Measurements from ENCODE around the gene GLMP. TPM values are rescaled to one million over a fixed set of nuclear protein-coding genes. Genes with fewer than 3 reads are reported as not detected.

GLMP gene
- polyA plus RNA-seq, 1 experiment = 41.1 TPM

DNA sequence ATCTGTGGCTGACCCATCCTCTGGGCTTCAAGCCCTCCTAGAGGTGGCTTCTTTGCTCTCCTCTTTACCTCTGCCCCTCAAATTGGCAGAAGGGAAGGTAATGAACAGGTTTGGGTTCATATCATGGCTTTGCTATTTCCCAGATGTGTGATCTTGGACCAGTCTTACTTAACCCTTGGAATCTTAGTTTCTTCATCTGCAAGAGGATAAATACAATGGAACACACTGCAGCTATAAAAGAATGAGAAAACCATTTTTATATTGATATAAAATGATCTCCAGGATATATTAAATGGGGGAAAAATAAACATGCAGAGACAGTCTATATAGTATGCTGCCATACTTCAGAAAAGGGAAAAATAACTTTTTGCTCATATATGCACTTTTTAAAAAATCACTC, 5.6 kb downstream of the GLMP start:
- CTCF ChIA-PET = no interaction called here
- H3K36me3 ChIP-seq (ENCODE audit: control insufficient read depth, insufficient read depth, low read length) = peaks cover 4% of the 10 kb centered on the region
- no peaks in the 10 kb centered on the region for H3K27me3 ChIP-seq (ENCODE audit: control insufficient read depth, insufficient read depth, low read length)
- H3K4me3 ChIP-seq (ENCODE audit: low read depth, low read length) = no peak overlapping the region
- POLR2A ChIA-PET = no interaction called here
- TF ChIP-seq, protein P1, sequence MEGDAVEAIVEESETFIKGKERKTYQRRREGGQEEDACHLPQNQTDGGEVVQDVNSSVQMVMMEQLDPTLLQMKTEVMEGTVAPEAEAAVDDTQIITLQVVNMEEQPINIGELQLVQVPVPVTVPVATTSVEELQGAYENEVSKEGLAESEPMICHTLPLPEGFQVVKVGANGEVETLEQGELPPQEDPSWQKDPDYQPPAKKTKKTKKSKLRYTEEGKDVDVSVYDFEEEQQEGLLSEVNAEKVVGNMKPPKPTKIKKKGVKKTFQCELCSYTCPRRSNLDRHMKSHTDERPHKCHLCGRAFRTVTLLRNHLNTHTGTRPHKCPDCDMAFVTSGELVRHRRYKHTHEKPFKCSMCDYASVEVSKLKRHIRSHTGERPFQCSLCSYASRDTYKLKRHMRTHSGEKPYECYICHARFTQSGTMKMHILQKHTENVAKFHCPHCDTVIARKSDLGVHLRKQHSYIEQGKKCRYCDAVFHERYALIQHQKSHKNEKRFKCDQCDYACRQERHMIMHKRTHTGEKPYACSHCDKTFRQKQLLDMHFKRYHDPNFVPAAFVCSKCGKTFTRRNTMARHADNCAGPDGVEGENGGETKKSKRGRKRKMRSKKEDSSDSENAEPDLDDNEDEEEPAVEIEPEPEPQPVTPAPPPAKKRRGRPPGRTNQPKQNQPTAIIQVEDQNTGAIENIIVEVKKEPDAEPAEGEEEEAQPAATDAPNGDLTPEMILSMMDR (IDR thresholded peaks at IDR 0.05; ENCODE audit: insufficient read depth, low read depth, low read length) = no peak
- DNase-seq (ENCODE audit: low read depth) = no peak

DNA sequence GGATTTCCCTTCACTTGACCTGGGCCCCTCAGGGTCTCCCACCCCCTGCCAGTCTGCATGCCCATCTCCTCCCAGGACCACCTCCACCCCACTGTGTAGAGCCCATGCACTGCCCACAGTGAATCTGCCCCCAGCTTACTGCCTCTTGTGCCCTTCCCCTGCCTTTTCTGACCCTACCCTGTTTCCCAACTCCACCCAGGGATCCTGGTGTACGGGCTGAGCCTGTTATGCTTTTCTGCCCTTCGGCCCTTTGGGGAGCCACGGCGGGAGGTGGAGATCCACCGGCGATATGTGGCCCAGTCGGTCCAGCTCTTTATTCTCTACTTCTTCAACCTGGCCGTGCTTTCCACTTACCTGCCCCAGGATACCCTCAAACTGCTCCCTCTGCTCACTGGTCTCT, 9.4 kb downstream of the GLMP start:
- CTCF ChIA-PET = interaction anchor here (0.6 to 1.3 kb wide), 4 partner anchors 70 to 166 kb away, joined by 3 read pairs; no protein-coding TSS in a partner anchor
- H3K4me3 ChIP-seq (ENCODE audit: low read depth, low read length) = no peak overlapping the region
- no peaks in the 10 kb centered on the region for H3K27me3 ChIP-seq (ENCODE audit: control insufficient read depth, insufficient read depth, low read length)
- TF ChIP-seq, protein P1 (IDR thresholded peaks at IDR 0.05; ENCODE audit: insufficient read depth, low read depth, low read length) = no peak
- POLR2A ChIA-PET = no interaction called here
- DNase-seq (ENCODE audit: low read depth) = no peak
- peaks cover 1% of the 10 kb centered on the region for H3K36me3 ChIP-seq (ENCODE audit: control insufficient read depth, insufficient read depth, low read length)

DNA sequence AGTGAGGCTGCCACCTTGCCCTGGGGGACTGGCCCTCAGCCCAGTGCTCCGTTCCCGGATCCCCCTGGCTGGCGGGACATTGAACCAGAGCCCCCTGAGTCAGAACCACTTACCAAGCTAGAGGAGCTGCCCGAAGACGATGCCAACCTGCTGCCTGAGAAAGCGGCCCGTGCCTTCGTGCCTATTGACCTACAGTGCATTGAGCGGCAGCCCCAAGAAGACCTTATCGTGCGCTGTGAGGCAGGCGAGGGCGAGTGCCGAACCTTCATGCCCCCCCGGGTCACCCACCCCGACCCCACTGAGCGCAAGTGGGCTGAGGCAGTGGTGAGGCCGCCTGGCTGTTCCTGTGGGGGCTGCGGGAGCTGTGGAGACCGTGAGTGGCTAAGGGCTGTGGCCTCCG, 10.0 kb downstream of the GLMP start:
- DNase-seq (ENCODE audit: low read depth) = no peak
- Histone ChIP-seq H3K4me3 (ENCODE audit: low read depth, low read length) (no peak overlapping the region), H3K36me3 (ENCODE audit: control insufficient read depth, insufficient read depth, low read length) (peaks cover 1% of the 10 kb centered on the region), H3K27me3 (ENCODE audit: control insufficient read depth, insufficient read depth, low read length) (no peaks in the 10 kb centered on the region)
- POLR2A ChIA-PET = no interaction called here
- CTCF ChIA-PET = interaction anchor here (0.6 kb wide), 1 partner anchor 165 kb away, joined by 3 read pairs; no protein-coding TSS in a partner anchor
- TF ChIP-seq, protein P1 (IDR thresholded peaks at IDR 0.05; ENCODE audit: insufficient read depth, low read depth, low read length) = no peak

DNA sequence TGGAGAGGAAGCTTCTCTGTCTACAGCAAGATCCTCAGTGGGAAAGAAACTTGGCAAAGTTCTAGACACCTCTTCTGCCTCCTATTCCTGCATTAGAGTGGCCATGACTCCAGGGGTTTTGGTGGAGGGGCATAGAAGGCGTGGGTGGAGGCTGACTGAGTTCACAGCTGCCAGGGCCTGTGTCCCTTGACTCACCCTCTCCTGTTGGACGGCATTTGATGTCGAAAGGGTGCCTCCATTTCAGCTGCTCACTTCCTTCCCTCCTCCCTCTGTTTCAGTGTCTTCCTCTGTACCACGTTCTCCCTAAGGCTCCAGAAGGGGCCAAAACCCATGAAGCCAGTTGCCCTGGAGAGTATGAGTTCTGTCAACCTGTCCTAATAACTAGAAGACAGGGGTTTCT, 10.7 kb downstream of the GLMP start:
- no peak for DNase-seq (ENCODE audit: low read depth)
- ChIA-PET POLR2A (no interaction called here), CTCF (no interaction called here)

DNA sequence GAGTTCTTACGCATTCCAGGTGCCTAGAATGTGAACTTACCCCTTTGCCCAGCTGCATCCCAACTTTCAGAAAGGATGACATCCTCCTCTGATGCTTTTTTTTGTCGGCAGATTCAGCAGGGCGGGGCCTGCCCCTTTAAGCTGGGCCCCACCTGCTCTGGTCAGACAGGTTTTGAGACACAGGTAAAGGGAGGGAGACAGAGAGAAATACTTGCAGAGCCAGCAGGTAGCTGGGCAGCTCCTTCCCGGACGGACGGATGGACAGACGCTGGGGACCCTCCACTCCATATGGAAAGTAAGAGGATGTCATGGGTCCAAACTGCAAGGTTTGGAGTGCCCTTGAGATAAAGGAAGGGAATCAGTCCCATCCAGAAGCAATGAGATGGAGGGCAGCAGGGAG, 11.4 kb downstream of the GLMP start, which contains the start of gene TMEM79:
TMEM79 (plus strand) TSS at position 214 of the 400 bp plus-strand sequence. CDS start 902 bp downstream, outside the sequence.
- Histone ChIP-seq H3K27me3 (ENCODE audit: control insufficient read depth, insufficient read depth, low read length) (no peaks in the 10 kb centered on the region), H3K36me3 (ENCODE audit: control insufficient read depth, insufficient read depth, low read length) (peaks cover 1% of the 10 kb centered on the region), H3K4me3 (ENCODE audit: low read depth, low read length) (peak within 1 kb of the TSS; percentile 90)
- CTCF ChIA-PET = interaction anchor here (1.4 to 1.6 kb wide), 2 partner anchors 11 to 76 kb away, joined by 3 to 7 read pairs; partner anchors contain the start of gene GLMP
- TF ChIP-seq, protein P1 (IDR thresholded peaks at IDR 0.05; ENCODE audit: insufficient read depth, low read depth, low read length) = no peak
- DNase-seq (ENCODE audit: low read depth) = no peak
- POLR2A ChIA-PET = no interaction called here

More for the DNA sequence above, 10.7 kb downstream of the GLMP start:
- TF ChIP-seq, protein P1 (IDR thresholded peaks at IDR 0.05; ENCODE audit: insufficient read depth, low read depth, low read length) = no peak
- H3K27me3 ChIP-seq (ENCODE audit: control insufficient read depth, insufficient read depth, low read length) = no peaks in the 10 kb centered on the region
- H3K36me3 ChIP-seq (ENCODE audit: control insufficient read depth, insufficient read depth, low read length) = peaks cover 1% of the 10 kb centered on the region
- no peak overlapping the region for H3K4me3 ChIP-seq (ENCODE audit: low read depth, low read length)

Measured in BJ (cell line).